K562 (cell line): Measurements from ENCODE around the gene KPTN. TPM values are rescaled to one million over a fixed set of nuclear protein-coding genes. Genes with fewer than 3 reads are reported as not detected.

Experiments
- GATAD2A ChIP-seq: fragments of 450-650 bp; IDR thresholded peaks from 2 replicates; pipeline ENCODE4 v1.6.1; 2017
- HDAC1 ChIP-seq, 2 experiments: fragments of 450-650 bp; IDR thresholded peaks; 2 replicates each; pipeline ENCODE4 v1.6.1; 2016 to 2017; ENCODE audit warnings: inconsistent platforms in 1 of 2, mild to moderate bottlenecking in 1 of 2, moderate library complexity in 1 of 2
- KDM5B ChIP-seq: fragments of 200-600 bp; sonication (generic); IDR thresholded peaks from 2 replicates; pipeline ENCODE4 v1.6.1; 2012; ENCODE audit warnings: low read depth, mild to moderate bottlenecking, moderate library complexity, low read length, control low read depth, inconsistent platforms; ENCODE audit not compliant: insufficient replicate concordance
- MAZ ChIP-seq, 2 experiments: fragments of 450-650 bp in 1 of 2; sonication (generic) in 1 of 2; formaldehyde crosslinking; IDR thresholded peaks in 1 of 2; conservative IDR thresholded peaks in 1 of 2; 2 replicates each; pipeline versions ENCODE4 v1.4.0 to v1.5.0; 2020; ENCODE audit warnings: mild to moderate bottlenecking in 1 of 2, missing genetic modification reagents in 1 of 2
- MCM5 ChIP-seq: fragments of 450-650 bp; IDR thresholded peaks from 2 replicates; pipeline ENCODE4 v1.6.1; 2016; ENCODE audit warnings: low read depth
- POLR2H ChIP-seq: IDR thresholded peaks from 2 replicates; pipeline ENCODE4 v1.6.1; 2016; ENCODE audit warnings: missing genetic modification characterization, low read depth, mild to moderate bottlenecking, control low read depth, missing compliant biosample characterization, moderate library complexity
- RERE ChIP-seq: sonication (generic); formaldehyde crosslinking; IDR thresholded peaks from 2 replicates; pipeline ENCODE4 v1.8.0; 2023; ENCODE audit warnings: missing genetic modification reagents, mild to moderate bottlenecking, borderline replicate concordance
- SRSF9 ChIP-seq: fragments of 200-400 bp; formaldehyde crosslinking; IDR thresholded peaks from 2 replicates; pipeline ENCODE4 v1.6.1; 2017; ENCODE audit warnings: low read depth, low read length, borderline replicate concordance
- TARDBP ChIP-seq: fragments of 450-650 bp; IDR thresholded peaks from 2 replicates; pipeline ENCODE4 v1.6.1; 2016
- TEAD4 ChIP-seq, 2 experiments: sonication (generic) in 1 of 2; formaldehyde crosslinking in 1 of 2; IDR thresholded peaks; 2 replicates each; pipeline versions ENCODE4 v1.6.1 to v1.8.0; 2012 to 2022; ENCODE audit warnings: borderline replicate concordance in 1 of 2, inconsistent platforms in 1 of 2, low read length in 1 of 2, mild to moderate bottlenecking in 1 of 2, missing genetic modification reagents in 1 of 2
- ZBTB7A ChIP-seq: IDR thresholded peaks from 2 replicates; pipeline ENCODE4 v1.6.1; 2011; ENCODE audit warnings: low read depth, mild to moderate bottlenecking, low read length, moderate library complexity, borderline replicate concordance; ENCODE audit not compliant: control insufficient read depth
- ZNF316 ChIP-seq: fragments of 450-650 bp; IDR thresholded peaks from 2 replicates; pipeline ENCODE4 v1.6.1; 2016
- polyA plus RNA-seq, 8 experiments: library from polyadenylated mRNA; depleted of rRNA in 4 of 8; stranded (reverse) in 5 of 8; unstranded in 3 of 8; fragments of >200 nt; fragmentation: Nextera tagmentation in 2 of 8; fragmentation: Illumina TruSeq in 1 of 8; extraction: Ambion mirVana in 2 of 8; extraction: Trizol in 1 of 8; gene quantifications; 2 replicates each; pipeline versions ENCODE4 v1.2.1 to v1.2.3, GENCODE V29; 2011 to 2014; ENCODE audit warnings: inconsistent platforms in 1 of 8, missing spikeins in 1 of 8
- total RNA-seq, 7 experiments: library from RNA; depleted of rRNA in 6 of 7; stranded (reverse); fragments of >200 nt in 6 of 7; fragmentation: Illumina TruSeq in 2 of 7; extraction: Trizol in 2 of 7; gene quantifications; 2 replicates each; pipeline versions ENCODE4 v1.2.1 to v1.2.3, GENCODE V29; 2011 to 2021; ENCODE audit warnings: low replicate concordance in 1 of 7
- TF ChIP-seq, protein P1 (sequence below): fragments of 450-650 bp; IDR thresholded peaks from 2 replicates; pipeline ENCODE4 v1.6.1; 2016; ENCODE audit warnings: low read depth, mild to moderate bottlenecking, moderate library complexity
- TF ChIP-seq, protein P2 (sequence below): sonication (generic); formaldehyde crosslinking; IDR thresholded peaks from 2 replicates; pipeline ENCODE4 v1.8.0; 2023; ENCODE audit warnings: mild to moderate bottlenecking, missing genetic modification reagents

Gene KPTN
- total and polyA plus RNA-seq, 9 of the 15 experiments (the other 6 are each of a cell fraction or from before 2014, with no cell fraction given) = 0.56 to 18.2 (median 8.5) TPM

DNA sequence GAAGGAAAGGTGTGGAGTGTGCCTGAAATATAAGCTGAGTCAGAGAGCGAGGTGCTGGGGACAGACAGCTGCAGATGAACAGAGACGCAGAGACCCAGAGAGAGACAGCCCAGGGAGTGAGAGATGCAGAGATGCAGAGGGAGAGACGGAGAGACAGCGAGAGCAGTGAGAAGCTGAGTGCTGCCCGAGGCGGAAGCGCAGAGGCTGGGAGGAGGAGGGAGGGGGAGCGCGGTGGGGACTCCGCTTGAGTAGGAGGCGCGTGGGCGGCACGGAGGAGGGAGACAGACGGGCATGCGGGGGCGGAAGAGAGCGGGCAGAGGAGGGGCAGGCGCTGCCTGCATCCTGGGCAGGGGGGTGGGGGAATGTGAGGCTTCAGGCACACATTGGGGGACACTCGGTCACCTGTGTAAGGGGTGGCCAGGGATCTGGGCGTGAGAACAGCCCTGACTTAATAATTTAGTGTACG, 38.0 kb downstream of the KPTN start (continued):
- TF ChIP-seq, protein P1, sequence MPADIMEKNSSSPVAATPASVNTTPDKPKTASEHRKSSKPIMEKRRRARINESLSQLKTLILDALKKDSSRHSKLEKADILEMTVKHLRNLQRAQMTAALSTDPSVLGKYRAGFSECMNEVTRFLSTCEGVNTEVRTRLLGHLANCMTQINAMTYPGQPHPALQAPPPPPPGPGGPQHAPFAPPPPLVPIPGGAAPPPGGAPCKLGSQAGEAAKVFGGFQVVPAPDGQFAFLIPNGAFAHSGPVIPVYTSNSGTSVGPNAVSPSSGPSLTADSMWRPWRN = no peak
- TF ChIP-seq KDM5B (peak; percentile 22), RERE (CRISPR knock-in tag) (no peak), GATAD2A (0 out of 2 replicates have a peak, but pooled peaks have one; percentile 26), POLR2H (no peak), MCM5 (no peak), HDAC1 (IDR thresholded peaks at IDR 0.05) (peak in 1 of 2 experiments; percentile 31; a peak in 1 of 4 replicates), TEAD4 (IDR thresholded peaks at IDR 0.05; ENCODE audit: low read length) (peak; percentile 74), TEAD4 (CRISPR knock-in tag; IDR thresholded peaks at IDR 0.05; ENCODE audit: borderline replicate concordance) (no peak), ZBTB7A (peak; percentile 31; the same call in 1 of the 2 replicates), SRSF9 (no peak), TARDBP (no peak), MAZ (CRISPR knock-in tag; conservative IDR thresholded peaks at IDR 0.05 in 1 of 2, IDR thresholded peaks at IDR 0.05 in 1 of 2) (peak in 1 of 2 experiments; percentile 49; a peak in 2 of 4 replicates), ZNF316 (peak; percentile 33)
- TF ChIP-seq, protein P2, sequence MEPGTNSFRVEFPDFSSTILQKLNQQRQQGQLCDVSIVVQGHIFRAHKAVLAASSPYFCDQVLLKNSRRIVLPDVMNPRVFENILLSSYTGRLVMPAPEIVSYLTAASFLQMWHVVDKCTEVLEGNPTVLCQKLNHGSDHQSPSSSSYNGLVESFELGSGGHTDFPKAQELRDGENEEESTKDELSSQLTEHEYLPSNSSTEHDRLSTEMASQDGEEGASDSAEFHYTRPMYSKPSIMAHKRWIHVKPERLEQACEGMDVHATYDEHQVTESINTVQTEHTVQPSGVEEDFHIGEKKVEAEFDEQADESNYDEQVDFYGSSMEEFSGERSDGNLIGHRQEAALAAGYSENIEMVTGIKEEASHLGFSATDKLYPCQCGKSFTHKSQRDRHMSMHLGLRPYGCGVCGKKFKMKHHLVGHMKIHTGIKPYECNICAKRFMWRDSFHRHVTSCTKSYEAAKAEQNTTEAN (CRISPR knock-in tag) = no peak
